Measurements from ENCODE around the gene KDM8.
A peak's percentile ranks its signal among the peaks of the same experiment; 100 is the strongest.
"Not testable (repeated sequence)": the region's sequence is repeated elsewhere in the genome, so short reads cannot be mapped to it uniquely, and the experiment has no call there.

KDM8 gene

GRCh38 chr16:27242398-27242797, 39.1 kb downstream of the KDM8 start:
- H3K4me3 ChIP-seq: peak overlapping the region in 5 of 10 experiments; percentile 3 to 46 (median 38); a peak in 8 of 20 replicates

DNA sequence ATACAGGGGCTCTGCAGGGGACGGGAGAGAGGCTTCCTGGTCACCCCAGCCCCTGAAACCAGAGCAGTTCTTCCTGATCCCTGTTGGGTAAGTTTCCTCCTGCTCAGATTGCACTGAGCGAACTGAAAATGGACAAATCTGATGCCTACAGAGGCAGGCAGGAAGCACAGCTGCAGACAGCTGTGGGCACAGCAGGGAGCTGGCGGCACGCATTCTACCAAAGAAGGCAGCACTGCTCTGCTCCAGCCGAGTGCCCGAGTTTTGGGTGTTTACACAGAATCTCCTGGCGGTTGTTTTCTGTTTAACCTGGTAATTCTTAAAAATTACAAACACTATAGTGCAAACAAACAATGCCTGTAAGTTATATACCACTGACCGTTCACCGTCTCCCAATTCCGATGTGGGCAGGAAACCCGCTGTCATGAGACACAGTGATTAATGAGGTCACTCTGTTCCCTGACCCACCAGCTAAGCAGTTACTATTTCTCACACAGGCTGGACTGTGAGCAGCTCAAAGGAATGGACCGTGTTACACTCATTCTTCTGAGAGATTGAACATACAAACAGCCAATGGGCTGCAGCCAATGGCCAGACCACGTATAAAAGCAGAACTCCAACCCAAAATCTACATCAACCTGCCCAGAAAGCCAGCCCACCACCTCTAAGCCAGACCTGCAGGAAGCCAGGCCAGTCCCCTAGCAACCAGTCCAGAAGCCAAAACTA, 39.7 kb downstream of the KDM8 start:
- H3K4me2 ChIP-seq: peak overlapping the region; percentile 74 to 91 (median 86)
- H3K9ac ChIP-seq: peak overlapping the region in 9 of 11 experiments; percentile 38 to 67 (median 52); a peak in 15 of 22 replicates
- no peaks in the 10 kb centered on the region for H3K27me3 ChIP-seq
- 0 out of 22 replicates have a peak, but pooled peaks of 1 of the 11 experiments have one; percentile 10 for TF ChIP-seq Cebpa-rat (IDR thresholded peaks at IDR 0.05)
- H3K4me1 ChIP-seq: peaks cover 35 to 96% (median 71%) of the 10 kb centered on the region in 10 experiments
- no peaks in the 10 kb centered on the region for H4K20me1 ChIP-seq
- peak overlapping the region; percentile 12 to 73 (median 48); a peak in 17 of 22 replicates for H3K27ac ChIP-seq
- H3K36me3 ChIP-seq: peaks cover 0 to 5% (median 0%) of the 10 kb centered on the region in 11 experiments; a peak in 1 of 22 replicates
- peak overlapping the region in 7 of 10 experiments; percentile 3 to 46 (median 36); a peak in 12 of 20 replicates for H3K4me3 ChIP-seq
- peaks cover 0 to 11% (median 4%) of the 10 kb centered on the region in 11 experiments; a peak in 9 of 22 replicates for H3K9me3 ChIP-seq (replicated peaks in 1 of 11)

More at GRCh38 chr16:27242398-27242797, 39.1 kb downstream of the KDM8 start:
- H3K27me3 ChIP-seq: no peaks in the 10 kb centered on the region
- no peak for TF ChIP-seq Cebpa-rat (IDR thresholded peaks at IDR 0.05)
- peak overlapping the region in 10 of 11 experiments; percentile 12 to 73 (median 35); a peak in 16 of 22 replicates for H3K27ac ChIP-seq
- no peaks in the 10 kb centered on the region for H4K20me1 ChIP-seq
- peak overlapping the region in 9 of 11 experiments; percentile 38 to 67 (median 52); a peak in 14 of 22 replicates for H3K9ac ChIP-seq
- H3K36me3 ChIP-seq: peaks cover 0 to 3% (median 0%) of the 10 kb centered on the region in 11 experiments; a peak in 1 of 22 replicates
- peak overlapping the region; percentile 74 to 91 (median 86) for H3K4me2 ChIP-seq
- peaks cover 0 to 5% (median 1%) of the 10 kb centered on the region in 11 experiments; a peak in 9 of 22 replicates for H3K9me3 ChIP-seq (replicated peaks in 1 of 11)
- H3K4me1 ChIP-seq: peaks cover 42 to 96% (median 74%) of the 10 kb centered on the region in 10 experiments

DNA sequence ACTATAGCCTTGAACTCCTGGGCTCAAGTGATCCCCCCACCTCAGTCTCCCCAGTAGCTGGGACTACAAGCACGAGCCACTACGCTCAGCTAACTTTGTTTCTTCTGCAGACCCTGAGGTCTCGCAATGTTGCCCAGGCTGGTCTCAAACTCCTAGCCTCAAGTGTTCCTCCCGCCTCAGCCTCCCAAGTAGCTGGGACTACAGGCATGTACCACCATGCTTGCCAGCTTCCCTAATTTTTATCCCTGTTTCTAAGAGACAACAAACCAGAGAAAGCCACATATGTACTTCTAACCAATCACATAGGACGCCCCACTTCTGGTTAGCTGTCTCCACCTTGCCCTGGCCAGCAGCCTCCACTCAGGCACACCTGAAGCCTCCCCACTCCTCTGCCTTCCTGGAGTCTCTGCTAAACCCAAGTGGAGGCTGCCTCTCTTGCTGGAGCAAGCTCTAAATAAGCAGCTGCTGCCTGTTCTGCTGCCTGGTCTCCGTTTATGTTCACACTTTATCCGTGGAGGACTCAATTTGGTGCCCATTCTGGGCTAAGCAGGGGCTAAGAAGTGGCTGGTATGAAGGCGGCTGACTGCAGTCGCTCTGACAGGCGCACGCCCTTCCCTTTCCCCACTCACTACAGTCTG, 40.5 kb downstream of the KDM8 start:
- Histone ChIP-seq H3K27me3 (no peaks in the 10 kb centered on the region), H3K4me2 (peak overlapping the region; percentile 74 to 91 (median 86)), H3K9me3 (replicated peaks in 1 of 11) (peaks cover 0 to 19% (median 4%) of the 10 kb centered on the region in 11 experiments; a peak in 11 of 22 replicates), H3K27ac (peak overlapping the region in 8 of 11 experiments; percentile 1 to 73 (median 46); a peak in 10 of 22 replicates), H4K20me1 (no peaks in the 10 kb centered on the region), H3K4me1 (peaks cover 30 to 89% (median 63%) of the 10 kb centered on the region in 10 experiments), H3K4me3 (peak overlapping the region in 3 of 10 experiments; percentile 36 to 46 (median 38); a peak in 2 of 20 replicates), H3K36me3 (peaks cover 0 to 11% (median 0%) of the 10 kb centered on the region in 11 experiments; a peak in 1 of 22 replicates), H3K9ac (peak overlapping the region in 4 of 11 experiments; percentile 52 to 67 (median 66); a peak in 6 of 22 replicates)
- no peak for TF ChIP-seq Cebpa-rat (IDR thresholded peaks at IDR 0.05)

DNA sequence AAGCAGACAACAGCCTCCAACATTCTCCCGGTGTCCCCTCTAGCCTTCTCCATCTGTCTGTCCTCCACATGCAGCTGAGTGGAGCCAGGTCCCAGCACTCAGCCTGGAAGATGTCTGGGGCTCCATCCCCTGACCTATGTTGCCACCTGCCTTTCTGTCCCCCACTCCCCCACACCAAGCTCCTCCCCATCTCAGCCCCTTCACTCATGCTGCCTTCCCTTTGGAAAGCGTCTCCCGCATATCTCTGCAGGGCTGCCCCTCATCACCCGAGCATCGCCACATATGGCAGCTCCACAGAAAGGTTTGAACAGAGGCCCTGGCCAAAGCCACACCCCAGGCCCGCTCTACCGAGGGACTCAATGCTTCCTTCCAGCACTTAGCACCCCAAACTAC, 41.0 kb downstream of the KDM8 start:
- Histone ChIP-seq H3K36me3 (peaks cover 0 to 13% (median 0%) of the 10 kb centered on the region in 11 experiments; a peak in 1 of 22 replicates), H4K20me1 (no peaks in the 10 kb centered on the region), H3K9ac (no peak overlapping the region; a peak in 2 of 22 replicates), H3K4me3 (no peak overlapping the region), H3K27ac (peak overlapping the region in 7 of 11 experiments; percentile 1 to 73 (median 33); a peak in 5 of 22 replicates), H3K4me1 (peaks cover 30 to 84% (median 63%) of the 10 kb centered on the region in 10 experiments), H3K4me2 (peak overlapping the region in 7 of 11 experiments; percentile 74 to 91 (median 88); a peak in 12 of 22 replicates), H3K9me3 (replicated peaks in 1 of 11) (peaks cover 0 to 21% (median 4%) of the 10 kb centered on the region in 11 experiments; a peak in 11 of 22 replicates), H3K27me3 (no peaks in the 10 kb centered on the region)
- no peak for TF ChIP-seq Cebpa-rat (IDR thresholded peaks at IDR 0.05)

DNA sequence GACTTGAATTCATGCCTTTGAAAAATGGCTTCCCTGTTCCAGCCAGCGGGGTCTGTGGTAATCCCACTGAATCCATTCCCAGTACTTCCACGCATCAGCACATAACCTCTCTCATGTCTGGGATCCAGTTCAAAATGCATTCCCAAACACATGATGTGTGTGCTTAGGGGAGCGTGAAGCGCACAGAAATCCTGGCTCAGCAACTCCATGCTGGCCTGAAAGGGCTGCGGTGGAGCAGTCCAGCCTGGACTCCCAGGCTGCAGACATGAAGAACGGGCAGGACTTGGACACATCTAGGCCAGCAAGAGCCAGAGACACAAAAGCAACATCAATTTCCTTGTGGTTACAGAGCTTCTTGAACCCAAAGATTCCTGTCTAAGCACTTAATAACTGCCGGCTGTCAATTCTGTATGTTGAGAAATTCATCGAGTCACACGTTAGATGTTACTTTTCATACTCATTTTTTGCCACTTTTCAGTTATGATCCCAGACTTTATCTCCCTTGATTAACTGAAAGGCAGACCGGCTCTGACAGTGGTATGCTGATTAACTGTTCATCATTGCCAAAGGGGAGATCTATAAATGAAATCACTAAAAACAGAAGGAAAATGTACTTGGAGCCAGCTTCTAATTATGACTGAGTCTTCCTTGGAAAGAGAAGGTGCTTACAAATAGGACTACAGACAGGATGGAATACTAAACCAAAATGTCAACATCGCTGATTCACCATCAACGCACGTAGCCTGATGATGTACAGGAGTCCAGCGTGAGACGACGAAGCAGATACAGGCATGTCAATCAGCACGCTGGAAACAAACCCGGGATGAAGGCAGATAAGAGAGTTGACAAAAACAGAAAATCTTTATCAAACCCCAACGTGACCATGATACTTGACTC, 42.2 kb downstream of the KDM8 start:
- Histone ChIP-seq H3K27ac (0 out of 22 replicates have a peak overlapping the region, but pooled peaks of 2 of the 11 experiments have one; percentile 2 to 20), H3K36me3 (peaks cover 0 to 13% (median 0%) of the 10 kb centered on the region in 11 experiments; a peak in 1 of 22 replicates), H3K27me3 (no peaks in the 10 kb centered on the region), H3K9me3 (replicated peaks in 1 of 11) (peaks cover 0 to 21% (median 4%) of the 10 kb centered on the region in 11 experiments; a peak in 11 of 22 replicates), H4K20me1 (no peaks in the 10 kb centered on the region), H3K4me1 (peaks cover 30 to 81% (median 62%) of the 10 kb centered on the region in 10 experiments), H3K9ac (no peak overlapping the region; a peak in 1 of 22 replicates), H3K4me2 (peak overlapping the region in 7 of 11 experiments; percentile 9 to 91 (median 88); a peak in 12 of 22 replicates), H3K4me3 (no peak overlapping the region)
- TF ChIP-seq Cebpa-rat (IDR thresholded peaks at IDR 0.05): no peak

- Histone ChIP-seq H3K4me3 (no peak overlapping the region), H3K4me2 (peak overlapping the region in 10 of 11 experiments; percentile 2 to 91 (median 62); a peak in 15 of 22 replicates), H3K9ac (no peak overlapping the region), H4K20me1 (no peaks in the 10 kb centered on the region), H3K27ac (peak overlapping the region in 7 of 11 experiments; percentile 22 to 52 (median 46); a peak in 11 of 22 replicates), H3K4me1 (peaks cover 30 to 73% (median 56%) of the 10 kb centered on the region in 10 experiments), H3K9me3 (replicated peaks in 1 of 11) (peaks cover 0 to 21% (median 4%) of the 10 kb centered on the region in 11 experiments; a peak in 11 of 22 replicates), H3K27me3 (no peaks in the 10 kb centered on the region), H3K36me3 (peaks cover 0 to 13% (median 0%) of the 10 kb centered on the region in 11 experiments; a peak in 1 of 22 replicates)
- no peak for TF ChIP-seq Cebpa-rat (IDR thresholded peaks at IDR 0.05)
Observed at GRCh38 chr16:27246439-27246838, 43.1 kb downstream of the KDM8 start.

DNA sequence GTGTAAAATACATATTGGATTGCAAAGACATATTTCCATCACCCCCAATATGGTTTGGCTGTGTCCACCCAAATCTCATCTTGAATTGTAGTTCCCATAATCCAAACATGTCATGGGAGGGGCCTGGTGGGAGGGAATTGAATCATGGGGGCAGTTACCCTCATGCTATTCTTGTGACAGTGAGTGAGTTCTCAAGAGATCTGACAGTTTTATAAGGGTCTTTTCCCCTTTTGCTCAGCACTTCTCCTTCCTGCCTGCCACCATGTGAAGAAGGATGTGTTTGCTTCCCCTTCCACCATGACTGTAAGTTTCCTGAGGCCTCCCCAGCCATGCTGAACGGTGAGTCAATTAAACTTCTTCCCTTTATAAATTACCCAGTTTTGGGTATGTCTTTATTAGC, 43.8 kb downstream of the KDM8 start:
- not testable (repeated sequence) for H3K9ac ChIP-seq

More for the DNA sequence above, 43.8 kb downstream of the KDM8 start:
- H4K20me1 ChIP-seq, H3K27me3 ChIP-seq, H3K4me3 ChIP-seq: not testable (repeated sequence)
- peak overlapping the region in 10 of 11 experiments; percentile 2 to 91 (median 62); a peak in 16 of 22 replicates for H3K4me2 ChIP-seq
- peaks cover 30 to 66% (median 53%) of the 10 kb centered on the region in 10 experiments for H3K4me1 ChIP-seq
- H3K36me3 ChIP-seq: peaks cover 0 to 13% (median 0%) of the 10 kb centered on the region in 11 experiments; a peak in 2 of 22 replicates
- H3K9me3 ChIP-seq (replicated peaks in 1 of 11): peaks cover 0 to 21% (median 4%) of the 10 kb centered on the region in 11 experiments; a peak in 11 of 22 replicates
- H3K27ac ChIP-seq: peak overlapping the region in 7 of 11 experiments; percentile 22 to 52 (median 46); a peak in 10 of 22 replicates
